ENCODE results near the gene NANS.

The NANS gene

DNA sequence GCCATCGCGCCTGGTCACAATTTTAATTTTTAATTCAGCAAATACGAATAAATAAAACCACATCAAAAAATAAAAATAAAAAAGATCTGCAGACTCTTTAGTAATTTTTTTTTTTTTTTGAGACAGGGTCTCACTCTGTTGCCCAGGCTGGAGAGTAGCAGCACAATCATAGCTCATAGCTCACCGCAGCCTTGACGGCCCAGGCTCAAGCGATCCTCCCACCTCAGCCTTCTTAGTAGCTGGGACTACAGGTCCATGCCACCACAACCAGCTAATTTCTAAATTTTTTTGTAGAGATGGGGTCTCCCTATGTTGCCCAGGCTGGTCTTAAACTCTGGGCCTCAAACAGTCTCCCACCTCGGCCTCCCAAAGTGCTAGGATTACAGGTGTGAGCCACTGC is 14.2 kb downstream of the NANS start:
- Histone ChIP-seq H2BK5ac (ENCODE audit: low read depth, low read length, poor library complexity, severe bottlenecking) (no peak overlapping the region), H3K14ac (ENCODE audit: low read length in 2 of 2) (no peak overlapping the region), H2AK5ac (ENCODE audit: low read length, severe bottlenecking) (no peak overlapping the region), H3K27ac (ENCODE audit: low read length, poor library complexity, severe bottlenecking) (no peak overlapping the region), H3K4ac (ENCODE audit: low read depth in 1 of 2, low read length in 2 of 2) (no peak overlapping the region), H3K18ac (ENCODE audit: low read depth in 1 of 2, low read length in 2 of 2) (no peak overlapping the region), H4K91ac (ENCODE audit: low read length) (no peak overlapping the region), H2AFZ (ENCODE audit: low read depth, low read length) (no peak overlapping the region), H3K9me3 (ENCODE audit: control insufficient read depth, low read length) (no peaks in the 10 kb centered on the region), H2BK120ac (ENCODE audit: low read depth, low read length) (no peak overlapping the region), H3K4me2 (ENCODE audit: low read length, poor library complexity, severe bottlenecking) (no peak overlapping the region), H2BK12ac (ENCODE audit: low read length in 2 of 2) (no peak overlapping the region), H3K4me1 (ENCODE audit: control insufficient read depth, insufficient read depth, low read depth, low read length) (peaks cover 7% of the 10 kb centered on the region), H3K36me3 (ENCODE audit: control insufficient read depth in 1 of 2, insufficient read depth in 2 of 2, low read depth in 1 of 2, low read length in 2 of 2) (peaks cover 22 to 24% of the 10 kb centered on the region in 2 experiments), H4K8ac (ENCODE audit: low read length) (no peak overlapping the region), H3K27me3 (ENCODE audit: control insufficient read depth in 1 of 2, insufficient read depth in 1 of 2, low read length in 2 of 2) (no peaks in the 10 kb centered on the region), H3K4me3 (ENCODE audit: insufficient read depth in 1 of 2, low read depth in 1 of 2, low read length in 2 of 2) (no peak overlapping the region), H3K9ac (ENCODE audit: low read length) (no peak overlapping the region), H3K79me1 (replicated peaks; ENCODE audit: low read length, poor library complexity, severe bottlenecking) (peaks cover 30% of the 10 kb centered on the region), H3K23ac (ENCODE audit: low read length in 2 of 2) (no peak overlapping the region), H2BK15ac (ENCODE audit: low read depth, poor library complexity, severe bottlenecking) (no peak overlapping the region)
- DNase-seq, result no peak
- 100% methylated on average over 4 of the region's 7 CpGs for WGBS

DNA sequence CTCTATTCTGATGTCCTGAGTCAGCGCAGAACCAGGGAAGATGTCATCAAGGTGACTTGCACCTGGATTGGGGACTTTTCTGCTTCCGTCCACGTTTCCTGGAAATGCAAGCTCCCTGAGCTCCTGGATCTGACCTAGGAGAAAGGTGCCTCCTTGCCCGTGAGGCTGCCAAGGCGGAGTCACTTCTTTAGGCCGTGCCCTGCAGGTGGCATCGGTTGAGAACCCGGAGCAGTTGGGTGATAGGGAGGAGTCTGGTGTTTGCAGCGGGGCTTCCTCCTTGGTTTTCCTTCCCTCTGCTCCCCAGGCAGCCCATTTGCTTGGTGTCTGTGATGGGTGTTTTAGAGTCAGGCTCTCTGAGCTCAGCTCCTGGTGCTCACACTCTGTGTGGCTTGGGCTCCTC is 15.2 kb downstream of the NANS start:
- Histone ChIP-seq H3K9ac (ENCODE audit: low read length) (no peak overlapping the region), H3K36me3 (ENCODE audit: control insufficient read depth in 1 of 2, insufficient read depth in 2 of 2, low read depth in 1 of 2, low read length in 2 of 2) (peaks cover 18 to 22% of the 10 kb centered on the region in 2 experiments), H4K91ac (ENCODE audit: low read length) (no peak overlapping the region), H2BK5ac (ENCODE audit: low read depth, low read length, poor library complexity, severe bottlenecking) (no peak overlapping the region), H3K9me3 (ENCODE audit: control insufficient read depth, low read length) (no peaks in the 10 kb centered on the region), H3K79me1 (replicated peaks; ENCODE audit: low read length, poor library complexity, severe bottlenecking) (peaks cover 30% of the 10 kb centered on the region), H3K4me1 (ENCODE audit: control insufficient read depth, insufficient read depth, low read depth, low read length) (peaks cover 9% of the 10 kb centered on the region), H3K27ac (ENCODE audit: low read length, poor library complexity, severe bottlenecking) (no peak overlapping the region), H2BK120ac (ENCODE audit: low read depth, low read length) (no peak overlapping the region), H3K4me2 (ENCODE audit: low read length, poor library complexity, severe bottlenecking) (no peak overlapping the region), H2AK5ac (ENCODE audit: low read length, severe bottlenecking) (no peak overlapping the region), H3K18ac (ENCODE audit: low read depth in 1 of 2, low read length in 2 of 2) (no peak overlapping the region), H4K8ac (ENCODE audit: low read length) (no peak overlapping the region), H3K4me3 (ENCODE audit: insufficient read depth in 1 of 2, low read depth in 1 of 2, low read length in 2 of 2) (no peak overlapping the region), H3K4ac (ENCODE audit: low read depth in 1 of 2, low read length in 2 of 2) (no peak overlapping the region), H3K27me3 (ENCODE audit: control insufficient read depth in 1 of 2, insufficient read depth in 1 of 2, low read length in 2 of 2) (no peaks in the 10 kb centered on the region), H3K23ac (ENCODE audit: low read length in 2 of 2) (no peak overlapping the region), H2BK12ac (ENCODE audit: low read length in 2 of 2) (no peak overlapping the region), H2AFZ (ENCODE audit: low read depth, low read length) (no peak overlapping the region), H3K14ac (ENCODE audit: low read length in 2 of 2) (no peak overlapping the region), H2BK15ac (ENCODE audit: low read depth, poor library complexity, severe bottlenecking) (no peak overlapping the region)
- DNase-seq, result no peak
- 95% methylated on average over 9 of the region's 9 CpGs for WGBS

DNA sequence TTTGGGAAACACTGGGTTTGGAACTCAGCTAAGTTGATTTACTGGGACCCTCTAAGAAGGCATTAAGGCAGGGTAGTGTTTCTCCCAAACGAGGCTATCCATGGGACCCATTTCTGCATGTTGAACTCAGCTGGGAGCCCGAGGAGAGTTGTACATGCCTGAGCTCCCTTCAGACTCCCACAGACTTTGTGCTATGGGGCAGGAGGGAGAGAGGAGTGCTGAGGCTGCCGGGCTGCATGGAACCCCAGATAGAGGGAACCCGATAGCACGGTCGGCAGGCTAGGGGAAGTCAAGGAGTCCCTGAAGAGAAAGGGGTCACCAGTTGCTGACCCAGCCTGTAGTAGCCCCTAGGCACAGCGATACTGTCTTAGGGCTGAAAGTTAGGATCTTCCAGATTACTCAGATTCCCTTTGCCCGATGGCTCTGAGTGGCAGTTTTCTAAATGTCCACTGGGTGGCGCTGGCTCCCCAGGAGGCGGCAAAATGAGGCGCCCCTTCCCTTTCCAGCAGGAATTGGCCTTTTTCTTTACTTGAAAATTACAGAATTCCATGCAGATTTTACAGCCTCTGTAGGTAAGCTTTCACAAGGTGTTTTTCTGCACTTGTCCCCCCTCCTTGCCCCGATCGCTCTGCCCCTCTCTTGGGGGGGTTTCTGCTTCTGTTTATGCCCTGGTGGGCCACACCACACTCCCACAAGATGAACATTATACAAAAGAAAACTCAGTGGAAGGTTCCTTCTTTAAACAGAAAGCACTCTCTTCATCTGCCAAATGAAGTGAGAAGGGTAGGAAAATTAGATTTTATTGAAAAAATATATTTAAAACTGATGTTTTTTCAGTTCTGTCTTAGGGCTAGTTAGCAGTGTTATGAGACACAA is 17.8 kb downstream of the NANS start:
- no peaks in the 10 kb centered on the region for H3K27me3 ChIP-seq (ENCODE audit: control insufficient read depth in 1 of 2, insufficient read depth in 1 of 2, low read length in 2 of 2)
- H3K36me3 ChIP-seq (ENCODE audit: control insufficient read depth in 1 of 2, insufficient read depth in 2 of 2, low read depth in 1 of 2, low read length in 2 of 2), result peaks cover 24 to 31% of the 10 kb centered on the region in 2 experiments
- H3K4me3 ChIP-seq (ENCODE audit: insufficient read depth in 1 of 2, low read depth in 1 of 2, low read length in 2 of 2), result peak overlapping the region in 1 of 2 experiments; percentile 25
- H3K79me1 ChIP-seq (replicated peaks; ENCODE audit: low read length, poor library complexity, severe bottlenecking), result peaks cover 20% of the 10 kb centered on the region
- WGBS, result 23% methylated on average over 13 of the region's 13 CpGs
- H2BK12ac ChIP-seq (ENCODE audit: low read length in 2 of 2), result no peak overlapping the region
- no peaks in the 10 kb centered on the region for H3K9me3 ChIP-seq (ENCODE audit: control insufficient read depth, low read length)
- no peak overlapping the region for H2BK120ac ChIP-seq (ENCODE audit: low read depth, low read length)
- no peak overlapping the region for H3K27ac ChIP-seq (ENCODE audit: low read length, poor library complexity, severe bottlenecking)
- peaks cover 9% of the 10 kb centered on the region for H3K4me1 ChIP-seq (ENCODE audit: control insufficient read depth, insufficient read depth, low read depth, low read length)
- peak overlapping the region; percentile 86 for H4K8ac ChIP-seq (ENCODE audit: low read length)
- H2AK5ac ChIP-seq (ENCODE audit: low read length, severe bottlenecking), result no peak overlapping the region
- H3K4ac ChIP-seq (ENCODE audit: low read depth in 1 of 2, low read length in 2 of 2), result no peak overlapping the region
- no peak overlapping the region for H2AFZ ChIP-seq (ENCODE audit: low read depth, low read length)
- DNase-seq, result peak; percentile 63
- no peak overlapping the region for H2BK5ac ChIP-seq (ENCODE audit: low read depth, low read length, poor library complexity, severe bottlenecking)
- H3K23ac ChIP-seq (ENCODE audit: low read length in 2 of 2), result no peak overlapping the region
- H3K18ac ChIP-seq (ENCODE audit: low read depth in 1 of 2, low read length in 2 of 2), result peak overlapping the region in 1 of 2 experiments; percentile 80
- H4K91ac ChIP-seq (ENCODE audit: low read length), result peak overlapping the region; percentile 20
- H3K14ac ChIP-seq (ENCODE audit: low read length in 2 of 2), result peak overlapping the region in 1 of 2 experiments; percentile 6
- H3K4me2 ChIP-seq (ENCODE audit: low read length, poor library complexity, severe bottlenecking), result no peak overlapping the region
- peak overlapping the region; percentile 67 for H3K9ac ChIP-seq (ENCODE audit: low read length)
- no peak overlapping the region for H2BK15ac ChIP-seq (ENCODE audit: low read depth, poor library complexity, severe bottlenecking)

DNA sequence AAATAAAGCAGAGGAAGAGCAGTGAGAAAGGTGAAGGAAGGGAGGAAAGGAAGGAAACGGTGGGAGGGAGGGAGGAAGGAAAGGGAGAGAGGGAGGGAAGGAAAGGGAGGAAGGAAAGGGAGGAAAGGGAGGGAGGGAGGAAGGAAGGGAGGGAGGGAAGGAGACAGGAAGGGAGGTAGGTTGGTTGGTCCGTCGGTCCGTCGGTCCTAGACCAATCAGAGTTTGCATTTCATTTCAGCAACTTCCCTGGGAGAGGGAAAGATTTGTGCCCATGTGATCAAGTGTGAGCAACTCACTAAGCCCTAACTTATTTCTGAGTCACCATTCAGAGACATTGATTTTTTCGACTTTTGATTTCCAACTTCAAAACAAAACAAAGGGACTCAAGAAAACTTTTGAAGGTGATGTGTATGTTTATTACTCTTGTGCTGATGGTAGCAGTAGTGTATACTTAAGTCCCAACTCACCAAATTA is 18.8 kb downstream of the NANS start:
- Histone ChIP-seq H2BK120ac (ENCODE audit: low read depth, low read length) (no peak overlapping the region), H3K14ac (ENCODE audit: low read length in 2 of 2) (no peak overlapping the region), H3K79me1 (replicated peaks; ENCODE audit: low read length, poor library complexity, severe bottlenecking) (peaks cover 23% of the 10 kb centered on the region), H2AK5ac (ENCODE audit: low read length, severe bottlenecking) (no peak overlapping the region), H2BK15ac (ENCODE audit: low read depth, poor library complexity, severe bottlenecking) (no peak overlapping the region), H3K27ac (ENCODE audit: low read length, poor library complexity, severe bottlenecking) (no peak overlapping the region), H3K18ac (ENCODE audit: low read depth in 1 of 2, low read length in 2 of 2) (no peak overlapping the region), H3K4me3 (ENCODE audit: insufficient read depth in 1 of 2, low read depth in 1 of 2, low read length in 2 of 2) (peak overlapping the region in 1 of 2 experiments; percentile 31), H3K27me3 (ENCODE audit: control insufficient read depth in 1 of 2, insufficient read depth in 1 of 2, low read length in 2 of 2) (no peaks in the 10 kb centered on the region), H3K9me3 (ENCODE audit: control insufficient read depth, low read length) (no peaks in the 10 kb centered on the region), H2AFZ (ENCODE audit: low read depth, low read length) (no peak overlapping the region), H3K23ac (ENCODE audit: low read length in 2 of 2) (no peak overlapping the region), H2BK5ac (ENCODE audit: low read depth, low read length, poor library complexity, severe bottlenecking) (no peak overlapping the region), H3K4me1 (ENCODE audit: control insufficient read depth, insufficient read depth, low read depth, low read length) (peaks cover 9% of the 10 kb centered on the region), H4K8ac (ENCODE audit: low read length) (no peak overlapping the region), H3K4me2 (ENCODE audit: low read length, poor library complexity, severe bottlenecking) (no peak overlapping the region), H3K4ac (ENCODE audit: low read depth in 1 of 2, low read length in 2 of 2) (no peak overlapping the region), H4K91ac (ENCODE audit: low read length) (no peak overlapping the region), H2BK12ac (ENCODE audit: low read length in 2 of 2) (no peak overlapping the region), H3K36me3 (ENCODE audit: control insufficient read depth in 1 of 2, insufficient read depth in 2 of 2, low read depth in 1 of 2, low read length in 2 of 2) (peaks cover 23 to 34% of the 10 kb centered on the region in 2 experiments), H3K9ac (ENCODE audit: low read length) (peak overlapping the region; percentile 67)
- 62% methylated on average over 1 of the region's 6 CpGs for WGBS
- peak; percentile 68 for DNase-seq
